Smooth muscle cell (in vitro differentiated cells): ENCODE measurements around the gene YDJC. TPM values are rescaled to one million over a fixed set of nuclear protein-coding genes. Genes with fewer than 3 reads are reported as not detected.

Experiments
- DNase-seq: peaks from one replicate; lab custom pipeline; 2025; ENCODE audit not compliant: unreplicated experiment; lab: John Stamatoyannopoulos, UW
- H2AFZ ChIP-seq: fragments of 200-600 bp; sonication (generic); 2 replicates; pipeline ENCODE4 v1.6.0; 2016; ENCODE audit warnings: antibody characterized with exemption, low read depth, mild to moderate bottlenecking
- H3F3A ChIP-seq: fragments of 200-600 bp; sonication (generic); 2 replicates; pipeline ENCODE4 v1.6.0; 2017; ENCODE audit warnings: antibody characterized with exemption, low read depth
- H3K27ac ChIP-seq: fragments of 200-600 bp; sonication (generic); 2 replicates; pipeline ENCODE4 v1.5.1; 2016; ENCODE audit warnings: low read depth, mild to moderate bottlenecking
- H3K27me3 ChIP-seq: fragments of 200-600 bp; sonication (generic); 2 replicates; pipeline ENCODE4 v1.6.1; 2016; ENCODE audit warnings: low read depth, mild to moderate bottlenecking
- H3K36me3 ChIP-seq: fragments of 200-600 bp; sonication (generic); 2 replicates; pipeline ENCODE4 v1.5.1; 2016; ENCODE audit warnings: low read depth
- H3K4me1 ChIP-seq: fragments of 200-600 bp; sonication (generic); 2 replicates; pipeline ENCODE4 v1.5.1; 2016; ENCODE audit warnings: low read depth
- H3K4me2 ChIP-seq: fragments of 200-600 bp; sonication (generic); 2 replicates; pipeline ENCODE4 v1.6.0; 2016; ENCODE audit warnings: mild to moderate bottlenecking
- H3K4me3 ChIP-seq: fragments of 200-600 bp; sonication (generic); 2 replicates; pipeline ENCODE4 v1.5.1; 2016; ENCODE audit warnings: mild to moderate bottlenecking
- H3K79me2 ChIP-seq: fragments of 200-600 bp; sonication (generic); 2 replicates; pipeline ENCODE4 v1.6.0; 2016; ENCODE audit warnings: low read depth, mild to moderate bottlenecking
- H3K9ac ChIP-seq: fragments of 200-600 bp; sonication (generic); 2 replicates; pipeline ENCODE4 v1.6.0; 2016; ENCODE audit warnings: low read depth
- H3K9me3 ChIP-seq: fragments of 200-600 bp; sonication (generic); replicated peaks from 2 replicates; pipeline ENCODE4 v1.5.1; 2016; ENCODE audit warnings: low read depth
- H4K20me1 ChIP-seq: fragments of 200-600 bp; sonication (generic); 2 replicates; pipeline ENCODE4 v1.6.0; 2016; ENCODE audit warnings: low read depth
- WGBS: methylation state at CpG from one replicate; pipeline ENCODE4 v1.1.7; 2016; ENCODE audit warnings: low lambda C conversion rate; 5-methylcytosine and 5-hydroxymethylcytosine counted together
- polyA plus RNA-seq: library from polyadenylated mRNA; unstranded; fragments of >200 nt; fragmentation: Nextera tagmentation; extraction: Ambion mirVana; gene quantifications from 2 replicates; pipeline ENCODE4 v1.2.1, GENCODE V29; 2016
- total RNA-seq: library from RNA; depleted of rRNA; stranded (reverse); fragments of >200 nt; gene quantifications from 2 replicates; pipeline ENCODE4 v1.2.3, GENCODE V29; 2014
- TF ChIP-seq, protein P1 (sequence below): fragments of 200-600 bp; sonication (generic); IDR thresholded peaks from 2 replicates; pipeline ENCODE4 v1.5.1; 2017; ENCODE audit warnings: borderline replicate concordance, mild to moderate bottlenecking, antibody characterized with exemption; ENCODE audit not compliant: insufficient read depth, poor library complexity, severe bottlenecking

Gene YDJC
- total and polyA plus RNA-seq, 2 experiments from 2014 or later: 15.2 to 19.3 TPM

DNA sequence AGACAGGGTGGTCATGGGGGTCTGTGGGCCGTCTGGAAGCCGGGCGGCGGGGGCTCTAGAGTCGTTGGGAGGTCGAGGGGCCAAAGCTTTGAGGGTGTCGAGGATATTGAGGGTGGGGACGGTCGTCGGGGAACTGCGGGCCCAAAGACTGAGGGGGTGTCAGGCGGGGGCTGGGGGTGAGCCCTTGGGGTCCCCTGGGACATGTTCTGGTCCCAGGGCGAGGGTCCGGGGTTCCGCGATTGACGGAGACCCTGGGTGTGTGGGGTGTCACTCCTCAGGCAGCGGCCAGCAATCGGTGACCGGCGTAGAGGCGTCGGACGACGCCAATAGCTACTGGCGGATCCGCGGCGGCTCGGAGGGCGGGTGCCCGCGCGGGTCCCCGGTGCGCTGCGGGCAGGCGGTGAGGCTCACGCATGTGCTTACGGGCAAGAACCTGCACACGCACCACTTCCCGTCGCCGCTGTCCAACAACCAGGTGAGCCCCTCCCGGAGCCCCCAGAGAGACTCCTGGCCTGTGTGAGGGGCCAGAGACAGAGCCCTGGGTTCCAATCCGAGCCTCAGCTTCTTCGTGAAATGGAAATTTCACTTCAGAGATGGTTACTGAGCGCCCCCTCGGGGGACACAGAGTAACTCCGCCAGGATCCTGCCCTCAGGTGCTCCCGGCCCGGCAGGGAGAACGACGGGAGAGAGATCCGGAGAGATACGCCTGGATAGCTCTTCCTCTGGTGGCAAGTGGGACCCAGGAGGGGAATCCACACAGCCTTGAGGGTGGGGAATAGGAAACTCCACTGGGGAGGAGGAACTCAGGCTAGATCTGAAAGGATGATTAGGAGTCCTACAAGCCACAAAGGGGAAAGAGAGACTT lies 13.0 kb upstream of the YDJC start:
- WGBS: 3% methylated on average over 47 of the region's 56 CpGs
- Histone ChIP-seq H3K4me1 (peaks cover 4% of the 10 kb centered on the region), H4K20me1 (peaks cover 16% of the 10 kb centered on the region), H3K9ac (peak overlapping the region; percentile 64), H3K9me3 (no peaks in the 10 kb centered on the region), H2AFZ (peak overlapping the region; percentile 81), H3K79me2 (no peaks in the 10 kb centered on the region), H3K36me3 (no peaks in the 10 kb centered on the region), H3F3A (no peaks in the 10 kb centered on the region), H3K27ac (peak overlapping the region; percentile 41), H3K4me3 (peak overlapping the region; percentile 78), H3K4me2 (peak overlapping the region; percentile 89), H3K27me3 (no peaks in the 10 kb centered on the region)
- DNase-seq: no peak
- TF ChIP-seq, protein P1, sequence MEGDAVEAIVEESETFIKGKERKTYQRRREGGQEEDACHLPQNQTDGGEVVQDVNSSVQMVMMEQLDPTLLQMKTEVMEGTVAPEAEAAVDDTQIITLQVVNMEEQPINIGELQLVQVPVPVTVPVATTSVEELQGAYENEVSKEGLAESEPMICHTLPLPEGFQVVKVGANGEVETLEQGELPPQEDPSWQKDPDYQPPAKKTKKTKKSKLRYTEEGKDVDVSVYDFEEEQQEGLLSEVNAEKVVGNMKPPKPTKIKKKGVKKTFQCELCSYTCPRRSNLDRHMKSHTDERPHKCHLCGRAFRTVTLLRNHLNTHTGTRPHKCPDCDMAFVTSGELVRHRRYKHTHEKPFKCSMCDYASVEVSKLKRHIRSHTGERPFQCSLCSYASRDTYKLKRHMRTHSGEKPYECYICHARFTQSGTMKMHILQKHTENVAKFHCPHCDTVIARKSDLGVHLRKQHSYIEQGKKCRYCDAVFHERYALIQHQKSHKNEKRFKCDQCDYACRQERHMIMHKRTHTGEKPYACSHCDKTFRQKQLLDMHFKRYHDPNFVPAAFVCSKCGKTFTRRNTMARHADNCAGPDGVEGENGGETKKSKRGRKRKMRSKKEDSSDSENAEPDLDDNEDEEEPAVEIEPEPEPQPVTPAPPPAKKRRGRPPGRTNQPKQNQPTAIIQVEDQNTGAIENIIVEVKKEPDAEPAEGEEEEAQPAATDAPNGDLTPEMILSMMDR: peak; percentile 45

DNA sequence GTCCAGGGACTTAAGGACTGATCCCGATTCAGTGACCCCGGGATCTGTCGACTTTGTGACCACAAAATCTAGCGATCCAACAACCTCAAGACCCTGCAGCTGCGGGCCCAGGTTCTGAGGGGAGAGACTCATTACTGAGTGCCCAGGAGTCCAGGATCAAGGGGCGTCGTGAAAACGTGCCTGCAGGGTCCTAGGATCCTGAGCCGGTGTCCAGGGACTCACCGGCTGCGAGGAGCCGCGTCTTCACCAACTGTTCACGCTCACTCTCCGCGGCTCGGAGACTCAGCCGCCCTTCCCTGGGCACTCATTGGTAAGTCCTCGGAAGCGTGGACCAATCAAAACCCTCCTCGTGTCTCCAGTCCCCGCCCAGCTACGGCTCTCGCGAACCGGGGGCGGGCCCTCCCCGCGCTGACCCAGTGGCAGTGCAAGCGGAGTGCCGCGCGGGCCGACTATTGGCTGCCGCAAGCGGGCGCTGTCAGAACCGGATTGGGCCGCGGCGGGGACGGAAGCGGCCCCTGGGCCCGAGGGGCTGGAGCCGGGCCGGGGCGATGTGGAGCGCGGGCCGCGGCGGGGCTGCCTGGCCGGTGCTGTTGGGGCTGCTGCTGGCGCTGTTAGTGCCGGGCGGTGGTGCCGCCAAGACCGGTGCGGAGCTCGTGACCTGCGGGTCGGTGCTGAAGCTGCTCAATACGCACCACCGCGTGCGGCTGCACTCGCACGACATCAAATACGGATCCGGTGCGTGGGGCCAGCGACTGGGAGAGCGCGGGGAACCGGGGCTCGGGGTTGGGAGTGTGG lies 12.2 kb upstream of the YDJC start, which contains the start of gene SDF2L1:
SDF2L1 (plus strand) TSS at position 514 of the 795 bp plus-strand sequence; CDS start at position 549, 35 bp downstream.
- Histone ChIP-seq H3K9me3 (no peaks in the 10 kb centered on the region), H3K27ac (peak within 1 kb of the TSS; percentile 52), H4K20me1 (peaks cover 13% of the 10 kb centered on the region), H2AFZ (peak within 1 kb of the TSS; percentile 84), H3K4me3 (peak within 1 kb of the TSS; percentile 78), H3K4me2 (peak within 1 kb of the TSS; percentile 89), H3K36me3 (no peaks in the 10 kb centered on the region), H3K4me1 (peaks cover 4% of the 10 kb centered on the region), H3K9ac (peak within 1 kb of the TSS; percentile 64), H3F3A (no peaks in the 10 kb centered on the region), H3K27me3 (no peaks in the 10 kb centered on the region), H3K79me2 (no peaks in the 10 kb centered on the region)
- TF ChIP-seq, protein P1: peak; percentile 0
- DNase-seq: peak; percentile 89
- 1% methylated on average over 69 of the region's 76 CpGs for WGBS

DNA sequence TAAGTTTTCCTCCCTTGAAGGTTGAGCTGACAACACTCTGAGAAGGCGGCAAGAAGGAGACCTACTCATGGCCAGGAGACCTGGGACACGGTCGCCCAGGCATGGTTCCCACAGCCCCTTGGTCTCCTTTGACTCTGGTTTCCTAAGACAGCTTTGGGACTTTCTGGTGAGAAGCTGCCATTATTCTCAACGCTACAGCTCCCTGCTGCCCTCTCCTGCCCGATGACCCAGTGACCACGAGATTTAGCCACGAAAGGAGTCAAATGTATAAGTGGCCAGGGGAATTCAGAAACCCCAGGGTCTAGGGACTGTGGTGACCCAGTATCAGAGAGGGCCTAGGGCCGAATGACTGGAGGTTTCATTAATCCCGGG lies 11.6 kb upstream of the YDJC start:
- H3K9ac ChIP-seq: peak overlapping the region; percentile 52
- H3K27me3 ChIP-seq: no peaks in the 10 kb centered on the region
- WGBS: 9% methylated on average over 9 of the region's 9 CpGs
- H2AFZ ChIP-seq: peak overlapping the region; percentile 84
- peak overlapping the region; percentile 78 for H3K4me3 ChIP-seq
- H3K4me1 ChIP-seq: peaks cover 4% of the 10 kb centered on the region
- TF ChIP-seq, protein P1: peak; percentile 38
- no peaks in the 10 kb centered on the region for H3K9me3 ChIP-seq
- H3K79me2 ChIP-seq: no peaks in the 10 kb centered on the region
- H3K4me2 ChIP-seq: peak overlapping the region; percentile 89
- H3K27ac ChIP-seq: peak overlapping the region; percentile 52
- DNase-seq: no peak
- no peaks in the 10 kb centered on the region for H3F3A ChIP-seq
- peaks cover 10% of the 10 kb centered on the region for H4K20me1 ChIP-seq
- H3K36me3 ChIP-seq: no peaks in the 10 kb centered on the region
